Mesodermal cell (in vitro differentiated cells): ENCODE results near the gene GRIK3.

Source experiments
- H3K27ac ChIP-seq: 2 replicates; pipeline ENCODE4 v1.7.0; 2013; ENCODE audit warnings: mild to moderate bottlenecking, low read depth, low read length, moderate library complexity; ENCODE audit not compliant: severe bottlenecking
- H3K36me3 ChIP-seq: 2 replicates; pipeline ENCODE4 v1.7.1; 2013; ENCODE audit warnings: mild to moderate bottlenecking, low read length, moderate library complexity; ENCODE audit not compliant: control insufficient read depth, insufficient read depth
- H3K4me1 ChIP-seq: one replicate; pipeline ENCODE4 v1.7.1; 2013; ENCODE audit warnings: mild to moderate bottlenecking, low read length; ENCODE audit not compliant: insufficient read depth, control insufficient read depth, poor library complexity, severe bottlenecking
- H3K4me3 ChIP-seq: 2 replicates; pipeline ENCODE4 v1.7.0; 2013; ENCODE audit warnings: low read length, control low read depth, mild to moderate bottlenecking; ENCODE audit not compliant: insufficient read depth, poor library complexity, severe bottlenecking; ENCODE audit errors: extremely low read depth
- H3K9me3 ChIP-seq: 2 replicates; pipeline ENCODE4 v1.7.1; 2013; ENCODE audit warnings: mild to moderate bottlenecking, low read length, moderate library complexity; ENCODE audit not compliant: control insufficient read depth
- WGBS, 2 experiments: methylation state at CpG; one replicate each; pipeline ENCODE4 v1.1.5; 2013; ENCODE audit warnings: missing lambda C conversion rate in 2 of 2; ENCODE audit not compliant: insufficient coverage in 2 of 2; 5-methylcytosine and 5-hydroxymethylcytosine counted together

GRIK3 gene

GRCh38 chr1:36992139-36992943 is 42.0 kb downstream of the GRIK3 start:
- no peak overlapping the region for H3K4me3 ChIP-seq
- H3K36me3 ChIP-seq: no peaks in the 10 kb centered on the region
- no peaks in the 10 kb centered on the region for H3K9me3 ChIP-seq
- no peak overlapping the region for H3K27ac ChIP-seq
- no peaks in the 10 kb centered on the region for H3K4me1 ChIP-seq
- 85 to 87% methylated on average over 7 to 8 of the region's 8 CpGs for WGBS, 2 experiments

- H3K4me1 ChIP-seq: no peaks in the 10 kb centered on the region
- no peak overlapping the region for H3K4me3 ChIP-seq
- no peak overlapping the region for H3K27ac ChIP-seq
- no peaks in the 10 kb centered on the region for H3K9me3 ChIP-seq
- no peaks in the 10 kb centered on the region for H3K36me3 ChIP-seq
- 86 to 89% methylated on average over 2 to 4 of the region's 4 CpGs for WGBS, 2 experiments
Observed at GRCh38 chr1:36991551-36991950, 42.8 kb downstream of the GRIK3 start.

GRCh38 chr1:36990928-36991327 is 43.4 kb downstream of the GRIK3 start:
- Histone ChIP-seq H3K9me3 (no peaks in the 10 kb centered on the region), H3K4me3 (no peak overlapping the region), H3K4me1 (no peaks in the 10 kb centered on the region), H3K27ac (no peak overlapping the region), H3K36me3 (no peaks in the 10 kb centered on the region)
- WGBS, 2 experiments: 45 to 72% methylated on average over 2 to 3 of the region's 3 CpGs

- H3K4me3 ChIP-seq: no peak overlapping the region
- no peaks in the 10 kb centered on the region for H3K9me3 ChIP-seq
- H3K27ac ChIP-seq: no peak overlapping the region
- no peaks in the 10 kb centered on the region for H3K36me3 ChIP-seq
- 90 to 95% methylated on average over 5 to 8 of the region's 8 CpGs for WGBS, 2 experiments
- H3K4me1 ChIP-seq: no peaks in the 10 kb centered on the region
Observed at GRCh38 chr1:36989241-36989640, 45.1 kb downstream of the GRIK3 start.

- no peak overlapping the region for H3K27ac ChIP-seq
- 90 to 93% methylated on average over 3 to 8 of the region's 12 CpGs for WGBS, 2 experiments
Observed at GRCh38 chr1:36988741-36989193, 45.5 kb downstream of the GRIK3 start.

GRCh38 chr1:36988321-36988720 is 46.0 kb downstream of the GRIK3 start:
- Histone ChIP-seq H3K4me3 (no peak overlapping the region), H3K9me3 (no peaks in the 10 kb centered on the region), H3K27ac (no peak overlapping the region), H3K4me1 (no peaks in the 10 kb centered on the region), H3K36me3 (no peaks in the 10 kb centered on the region)
- WGBS, 2 experiments: 73 to 83% methylated on average over 5 to 7 of the region's 10 CpGs

More at GRCh38 chr1:36988741-36989193, 45.5 kb downstream of the GRIK3 start:
- Histone ChIP-seq H3K4me1 (no peaks in the 10 kb centered on the region), H3K4me3 (no peak overlapping the region), H3K36me3 (no peaks in the 10 kb centered on the region), H3K9me3 (no peaks in the 10 kb centered on the region)

GRCh38 chr1:36987276-36987675 is 47.0 kb downstream of the GRIK3 start:
- Histone ChIP-seq H3K27ac (no peak overlapping the region), H3K36me3 (no peaks in the 10 kb centered on the region), H3K4me1 (no peaks in the 10 kb centered on the region), H3K4me3 (no peak overlapping the region), H3K9me3 (no peaks in the 10 kb centered on the region)
- 80 to 91% methylated on average over 2 of the region's 2 CpGs for WGBS, 2 experiments

- H3K4me1 ChIP-seq: no peaks in the 10 kb centered on the region
- WGBS, 2 experiments: 80 to 89% methylated on average over 3 to 4 of the region's 6 CpGs
- no peaks in the 10 kb centered on the region for H3K9me3 ChIP-seq
- H3K36me3 ChIP-seq: no peaks in the 10 kb centered on the region
- no peak overlapping the region for H3K27ac ChIP-seq
- no peak overlapping the region for H3K4me3 ChIP-seq
Observed at GRCh38 chr1:36986241-36986985, 47.9 kb downstream of the GRIK3 start.

GRCh38 chr1:36984675-36985074 is 49.6 kb downstream of the GRIK3 start:
- H3K4me1 ChIP-seq: no peaks in the 10 kb centered on the region
- 67 to 70% methylated on average over 9 of the region's 9 CpGs for WGBS, 2 experiments

GRCh38 chr1:36984026-36984425 is 50.3 kb downstream of the GRIK3 start:
- no peaks in the 10 kb centered on the region for H3K36me3 ChIP-seq
- H3K4me3 ChIP-seq: no peak overlapping the region
- WGBS, 2 experiments: 66 to 75% methylated on average over 5 to 6 of the region's 6 CpGs
- H3K9me3 ChIP-seq: no peaks in the 10 kb centered on the region
- no peaks in the 10 kb centered on the region for H3K4me1 ChIP-seq
- H3K27ac ChIP-seq: no peak overlapping the region

More at GRCh38 chr1:36984675-36985074, 49.6 kb downstream of the GRIK3 start:
- Histone ChIP-seq H3K9me3 (no peaks in the 10 kb centered on the region), H3K27ac (no peak overlapping the region), H3K36me3 (no peaks in the 10 kb centered on the region), H3K4me3 (no peak overlapping the region)

- WGBS, 2 experiments: 52 to 65% methylated on average over 11 to 13 of the region's 13 CpGs
- Histone ChIP-seq H3K9me3 (no peaks in the 10 kb centered on the region), H3K4me3 (no peak overlapping the region), H3K36me3 (no peaks in the 10 kb centered on the region), H3K27ac (no peak overlapping the region), H3K4me1 (no peaks in the 10 kb centered on the region)
Observed at GRCh38 chr1:36982709-36983108, 51.6 kb downstream of the GRIK3 start.
